Endothelial cell of umbilical vein (primary cell): ENCODE results near the gene ZBTB20. TPM values are rescaled to one million over a fixed set of nuclear protein-coding genes. Genes with fewer than 3 reads are reported as not detected.
A peak's percentile ranks its signal among the peaks of the same experiment; 100 is the strongest.

Experiments used
- BruUV-seq: library from RNA; stranded (reverse); fragments of 400-500 nt; replicated peaks from 2 replicates; lab custom pipeline; 2021; lab: Mats Ljungman, UMichigan
- CTCF ChIA-PET: fragments of 300-600, 350-600 bp; sonication (Branson Sonifier 250); formaldehyde crosslinking; loops from one replicate; lab custom pipeline; 2021; ENCODE audit warnings: antibody characterized with exemption, inconsistent platforms; lab: Charles Lee
- POLR2A ChIA-PET: fragments of 300-600, 350-600 bp; sonication (Branson Sonifier 250); formaldehyde crosslinking; loops from one replicate; lab custom pipeline; 2021; ENCODE audit warnings: antibody characterized with exemption, inconsistent platforms; lab: Charles Lee
- DNase-seq: peaks from one replicate; pipeline ENCODE4 v3.0.0-alpha.2; 2011; ENCODE audit warnings: low read depth, low spot score
- FAIRE-seq: peaks from 2 replicates; lab custom pipeline; 2011; peaks lifted over from hg19 to GRCh38; lab: Jason Lieb, UNC
- H2AFZ ChIP-seq: 2 replicates; pipeline ENCODE4 v1.6.0; 2012; ENCODE audit warnings: low read depth, low read length, control low read depth, inconsistent platforms
- H3K27ac ChIP-seq: 2 replicates; pipeline ENCODE4 v1.5.1; 2011; ENCODE audit warnings: low read depth, mild to moderate bottlenecking, control low read depth, low read length, moderate library complexity; ENCODE audit not compliant: insufficient read depth
- H3K27me3 ChIP-seq, 2 experiments: 2 replicates each; pipeline versions ENCODE4 v1.6.0 to v1.6.1; 2011; ENCODE audit warnings: low read length in 2 of 2, mixed read lengths in 1 of 2; ENCODE audit not compliant: control insufficient read depth in 2 of 2, insufficient read depth in 2 of 2
- H3K36me3 ChIP-seq, 2 experiments: 2 replicates in 1 of 2; 3 replicates in 1 of 2; pipeline ENCODE4 v1.5.1; 2011; ENCODE audit warnings: low read length in 2 of 2, mild to moderate bottlenecking in 1 of 2, moderate library complexity in 1 of 2; ENCODE audit not compliant: control insufficient read depth in 2 of 2, insufficient read depth in 2 of 2; ENCODE audit errors: extremely low read depth in 1 of 2
- H3K4me1 ChIP-seq: 3 replicates; pipeline ENCODE4 v1.5.1; 2011; ENCODE audit warnings: mild to moderate bottlenecking, low read length; ENCODE audit not compliant: control insufficient read depth, insufficient read depth; ENCODE audit errors: extremely low read depth
- H3K4me2 ChIP-seq: 2 replicates; pipeline ENCODE4 v1.6.1; 2011; ENCODE audit warnings: low read length, control low read depth, mixed read lengths; ENCODE audit not compliant: insufficient read depth
- H3K4me3 ChIP-seq, 3 experiments: fragments of 200-600 bp in 1 of 3; sonication (generic), shearing (Covaris generic) in 1 of 3; replicated peaks in 1 of 3; 2 replicates each; pipeline ENCODE4 v1.5.1; 2011 to 2016; ENCODE audit warnings: control low read depth in 3 of 3, low read length in 3 of 3, mild to moderate bottlenecking in 2 of 3, inconsistent platforms in 1 of 3, low read depth in 1 of 3, moderate library complexity in 1 of 3; ENCODE audit not compliant: insufficient read depth in 1 of 3
- H3K79me2 ChIP-seq: 2 replicates; pipeline ENCODE4 v1.6.0; 2012; ENCODE audit warnings: low read length, inconsistent platforms; ENCODE audit not compliant: control insufficient read depth, insufficient read depth
- H3K9ac ChIP-seq: replicated peaks from 2 replicates; pipeline ENCODE3; 2011; ENCODE audit warnings: low read length, control low read depth; ENCODE audit not compliant: insufficient read depth; ENCODE audit errors: extremely low read depth
- H3K9me1 ChIP-seq: replicated peaks from 3 replicates; pipeline ENCODE4 v1.6.0; 2011; ENCODE audit warnings: mild to moderate bottlenecking, low read length; ENCODE audit not compliant: control insufficient read depth, insufficient read depth; ENCODE audit errors: extremely low read depth
- H3K9me3 ChIP-seq: replicated peaks from 2 replicates; pipeline ENCODE4 v1.5.1; 2012; ENCODE audit warnings: low read length, inconsistent platforms; ENCODE audit not compliant: control insufficient read depth, insufficient read depth
- H4K20me1 ChIP-seq: replicated peaks from 2 replicates; pipeline ENCODE3; 2011; ENCODE audit warnings: mild to moderate bottlenecking, low read length; ENCODE audit not compliant: control insufficient read depth, insufficient read depth; ENCODE audit errors: extremely low read depth
- EZH2 ChIP-seq: IDR thresholded peaks from 2 replicates; pipeline ENCODE4 v1.6.1; 2012; ENCODE audit warnings: borderline replicate concordance, low read depth, mild to moderate bottlenecking, moderate library complexity, low read length, inconsistent platforms; ENCODE audit not compliant: severe bottlenecking
- GATA2 ChIP-seq: IDR thresholded peaks from 2 replicates; pipeline ENCODE4 v1.7.0; 2011; ENCODE audit warnings: low read depth, mild to moderate bottlenecking, moderate library complexity, mixed read lengths, low read length; ENCODE audit not compliant: insufficient read length, insufficient read depth
- MAX ChIP-seq: IDR thresholded peaks from 2 replicates; pipeline ENCODE4 v1.6.1; 2011; ENCODE audit not compliant: insufficient read depth, insufficient read length
- dilution Hi-C: fragments of 300-500 bp; cut with MboI; formaldehyde crosslinking; loops from one replicate; pipeline ENCODE4 v1.15.0; 2019; ENCODE audit warnings: low sequenced_read_pairs; ENCODE audit not compliant: extremely low pct_ligation_motif_present
- intact Hi-C: fragments of 100-400 bp; cut with micrococcal nuclease; formaldehyde crosslinking; loops from one replicate; pipeline ENCODE4 v1.10.0; 2022
- polyA plus RNA-seq, 4 experiments: library from polyadenylated mRNA; depleted of rRNA in 3 of 4; stranded (reverse) in 3 of 4; unstranded in 1 of 4; fragments of >200 nt; gene quantifications; 2 replicates each; pipeline versions ENCODE4 v1.2.1 to v1.2.3, GENCODE V29; 2011 to 2012; ENCODE audit warnings: missing spikeins in 1 of 4
- total RNA-seq: library from RNA; stranded (reverse); gene quantifications from 2 replicates; pipeline ENCODE4 v1.2.3, GENCODE V29; 2021

The ZBTB20 gene
- total and polyA plus RNA-seq, 2 donors (not counting 3 experiments of a cell fraction or from before 2014, with no cell fraction given) = 2.1 to 20.5 TPM

- DNase-seq = peak; percentile 5
- Histone ChIP-seq H4K20me1 (no peaks in the 10 kb centered on the region), H3K79me2 (no peaks in the 10 kb centered on the region), H2AFZ (no peak overlapping the region), H3K36me3 (no peaks in the 10 kb centered on the region), H3K4me1 (no peaks in the 10 kb centered on the region), H3K9ac (no peak overlapping the region), H3K4me2 (no peak overlapping the region), H3K9me3 (no peaks in the 10 kb centered on the region), H3K4me3 (no peak overlapping the region), H3K27me3 (no peaks in the 10 kb centered on the region), H3K27ac (no peak overlapping the region), H3K9me1 (no peaks in the 10 kb centered on the region)
- no TSS peak for BruUV-seq
- intact Hi-C loops (no loop called here), dilution Hi-C loops (no loop called here)
- CTCF ChIA-PET = interaction anchor here (1.4 kb wide), 1 partner anchor 31 kb away, joined by 3 read pairs; no protein-coding TSS in a partner anchor
- no peak for FAIRE-seq
- TF ChIP-seq MAX = no peak
- POLR2A ChIA-PET = no interaction called here
Measured at GRCh38 chr3:114848082-114848481, 299.0 kb downstream of the ZBTB20 start.

GRCh38 chr3:114847564-114847963 lies 299.5 kb downstream of the ZBTB20 start:
- BruUV-seq = no TSS peak
- Histone ChIP-seq H3K27ac (no peak overlapping the region), H3K36me3 (no peaks in the 10 kb centered on the region), H4K20me1 (no peaks in the 10 kb centered on the region), H3K4me2 (no peak overlapping the region), H3K9me1 (no peaks in the 10 kb centered on the region), H3K4me1 (no peaks in the 10 kb centered on the region), H3K27me3 (no peaks in the 10 kb centered on the region), H2AFZ (no peak overlapping the region), H3K79me2 (no peaks in the 10 kb centered on the region), H3K9me3 (no peaks in the 10 kb centered on the region), H3K4me3 (no peak overlapping the region), H3K9ac (no peak overlapping the region)
- DNase-seq (no peak), FAIRE-seq (no peak)
- CTCF ChIA-PET = no interaction called here
- dilution Hi-C loops (no loop called here), intact Hi-C loops (no loop called here)
- TF ChIP-seq GATA2 (no peak), EZH2 (no peak)
- POLR2A ChIA-PET = no interaction called here
